Stomach smooth muscle (tissue), 2 donors: Measurements from ENCODE around the gene IL22RA2.

Experiments used
- H3K27ac ChIP-seq: one replicate; pipeline ENCODE4 v1.7.0; 2013; ENCODE audit warnings: mild to moderate bottlenecking, low read length, inconsistent platforms
- H3K27me3 ChIP-seq, 2 donors: one replicate each; pipeline ENCODE4 v1.7.0; 2013; ENCODE audit warnings: low read length in 2 of 2; ENCODE audit not compliant: insufficient read depth in 2 of 2, control insufficient read depth in 1 of 2
- H3K36me3 ChIP-seq, 2 donors: one replicate each; pipeline ENCODE4 v1.7.0; 2013; ENCODE audit warnings: low read length in 2 of 2; ENCODE audit not compliant: control insufficient read depth in 2 of 2, insufficient read depth in 2 of 2
- H3K4me1 ChIP-seq: one replicate; pipeline ENCODE4 v1.7.0; 2013; ENCODE audit warnings: low read length; ENCODE audit not compliant: control insufficient read depth, insufficient read depth
- H3K4me3 ChIP-seq, 2 donors: one replicate each; pipeline ENCODE4 v1.7.0; 2013; ENCODE audit warnings: low read length in 2 of 2
- H3K9ac ChIP-seq, 2 donors: one replicate each; pipeline ENCODE4 v1.7.0; 2013; ENCODE audit warnings: low read length in 2 of 2, mild to moderate bottlenecking in 1 of 2
- H3K9me3 ChIP-seq, 2 donors: one replicate each; pipeline ENCODE4 v1.7.0; 2013; ENCODE audit warnings: low read length in 2 of 2; ENCODE audit not compliant: control insufficient read depth in 2 of 2
- donor health status: healthy.
- donor health status: Pancreatic carcinoma.

The IL22RA2 gene

GRCh38 chr6:137166247-137167098, 7.0 kb downstream of the IL22RA2 start:
- Histone ChIP-seq H3K4me1 (no peaks in the 10 kb centered on the region), H3K4me3 (no peak overlapping the region), H3K36me3 (no peaks in the 10 kb centered on the region), H3K9ac (no peak overlapping the region), H3K9me3 (no peaks in the 10 kb centered on the region), H3K27me3 (no peaks in the 10 kb centered on the region), H3K27ac (no peak overlapping the region)

- H3K9me3 ChIP-seq = no peaks in the 10 kb centered on the region
- no peaks in the 10 kb centered on the region for H3K4me1 ChIP-seq
- no peak overlapping the region for H3K27ac ChIP-seq
- H3K27me3 ChIP-seq = no peaks in the 10 kb centered on the region
- H3K9ac ChIP-seq = no peak overlapping the region
- no peaks in the 10 kb centered on the region for H3K36me3 ChIP-seq
- H3K4me3 ChIP-seq = no peak overlapping the region
Measured at GRCh38 chr6:137165375-137166246, 7.8 kb downstream of the IL22RA2 start.

- Histone ChIP-seq H3K27ac (no peak overlapping the region), H3K4me3 (no peak overlapping the region), H3K9me3 (no peaks in the 10 kb centered on the region), H3K4me1 (no peaks in the 10 kb centered on the region), H3K36me3 (no peaks in the 10 kb centered on the region), H3K27me3 (no peaks in the 10 kb centered on the region), H3K9ac (no peak overlapping the region)
Measured at GRCh38 chr6:137163732-137164318, 9.6 kb downstream of the IL22RA2 start.

GRCh38 chr6:137162692-137163306, 10.6 kb downstream of the IL22RA2 start:
- Histone ChIP-seq H3K4me1 (no peaks in the 10 kb centered on the region), H3K27ac (no peak overlapping the region), H3K36me3 (no peaks in the 10 kb centered on the region), H3K27me3 (no peaks in the 10 kb centered on the region), H3K9me3 (no peaks in the 10 kb centered on the region), H3K9ac (no peak overlapping the region), H3K4me3 (no peak overlapping the region)

- no peak overlapping the region for H3K9ac ChIP-seq
- no peaks in the 10 kb centered on the region for H3K4me1 ChIP-seq
- H3K27me3 ChIP-seq = no peaks in the 10 kb centered on the region
- H3K27ac ChIP-seq = no peak overlapping the region
- H3K36me3 ChIP-seq = no peaks in the 10 kb centered on the region
- H3K9me3 ChIP-seq = no peaks in the 10 kb centered on the region
- no peak overlapping the region for H3K4me3 ChIP-seq
Measured at GRCh38 chr6:137161949-137162348, 11.5 kb downstream of the IL22RA2 start.

- no peaks in the 10 kb centered on the region for H3K4me1 ChIP-seq
- no peak overlapping the region for H3K9ac ChIP-seq
- H3K4me3 ChIP-seq = no peak overlapping the region
- H3K27ac ChIP-seq = no peak overlapping the region
- no peaks in the 10 kb centered on the region for H3K27me3 ChIP-seq
- no peaks in the 10 kb centered on the region for H3K9me3 ChIP-seq
- no peaks in the 10 kb centered on the region for H3K36me3 ChIP-seq
Measured at GRCh38 chr6:137160763-137161162, 12.7 kb downstream of the IL22RA2 start.

GRCh38 chr6:137159912-137160311, 13.5 kb downstream of the IL22RA2 start:
- no peaks in the 10 kb centered on the region for H3K36me3 ChIP-seq
- no peak overlapping the region for H3K9ac ChIP-seq
- no peaks in the 10 kb centered on the region for H3K9me3 ChIP-seq
- H3K27me3 ChIP-seq = no peaks in the 10 kb centered on the region
- no peak overlapping the region for H3K4me3 ChIP-seq
- no peak overlapping the region for H3K27ac ChIP-seq
- no peaks in the 10 kb centered on the region for H3K4me1 ChIP-seq

GRCh38 chr6:137157601-137158000, 15.8 kb downstream of the IL22RA2 start:
- H3K27me3 ChIP-seq = no peaks in the 10 kb centered on the region
- H3K4me1 ChIP-seq = no peaks in the 10 kb centered on the region
- no peaks in the 10 kb centered on the region for H3K36me3 ChIP-seq
- no peak overlapping the region for H3K27ac ChIP-seq
- H3K4me3 ChIP-seq = no peak overlapping the region
- H3K9ac ChIP-seq = no peak overlapping the region
- no peaks in the 10 kb centered on the region for H3K9me3 ChIP-seq

GRCh38 chr6:137156650-137157049, 16.8 kb downstream of the IL22RA2 start:
- H3K9ac ChIP-seq = no peak overlapping the region
- H3K36me3 ChIP-seq = no peaks in the 10 kb centered on the region
- H3K27ac ChIP-seq = no peak overlapping the region
- no peaks in the 10 kb centered on the region for H3K9me3 ChIP-seq
- no peaks in the 10 kb centered on the region for H3K27me3 ChIP-seq
- H3K4me3 ChIP-seq = no peak overlapping the region
- H3K4me1 ChIP-seq = no peaks in the 10 kb centered on the region

- H3K4me1 ChIP-seq = no peaks in the 10 kb centered on the region
- H3K27ac ChIP-seq = no peak overlapping the region
- no peak overlapping the region for H3K4me3 ChIP-seq
- H3K9ac ChIP-seq = no peak overlapping the region
- H3K36me3 ChIP-seq = no peaks in the 10 kb centered on the region
- H3K27me3 ChIP-seq = no peaks in the 10 kb centered on the region
- no peaks in the 10 kb centered on the region for H3K9me3 ChIP-seq
Measured at GRCh38 chr6:137155830-137156229, 17.6 kb downstream of the IL22RA2 start.
